C1 segment of cervical spinal cord (tissue), 14 donors: ENCODE data around the gene LMO1.

ENCODE experiments used
- DNase-seq, 14 donors: peaks; one replicate each; lab custom pipeline; 2025; lab: John Stamatoyannopoulos, UW

Gene LMO1

DNA sequence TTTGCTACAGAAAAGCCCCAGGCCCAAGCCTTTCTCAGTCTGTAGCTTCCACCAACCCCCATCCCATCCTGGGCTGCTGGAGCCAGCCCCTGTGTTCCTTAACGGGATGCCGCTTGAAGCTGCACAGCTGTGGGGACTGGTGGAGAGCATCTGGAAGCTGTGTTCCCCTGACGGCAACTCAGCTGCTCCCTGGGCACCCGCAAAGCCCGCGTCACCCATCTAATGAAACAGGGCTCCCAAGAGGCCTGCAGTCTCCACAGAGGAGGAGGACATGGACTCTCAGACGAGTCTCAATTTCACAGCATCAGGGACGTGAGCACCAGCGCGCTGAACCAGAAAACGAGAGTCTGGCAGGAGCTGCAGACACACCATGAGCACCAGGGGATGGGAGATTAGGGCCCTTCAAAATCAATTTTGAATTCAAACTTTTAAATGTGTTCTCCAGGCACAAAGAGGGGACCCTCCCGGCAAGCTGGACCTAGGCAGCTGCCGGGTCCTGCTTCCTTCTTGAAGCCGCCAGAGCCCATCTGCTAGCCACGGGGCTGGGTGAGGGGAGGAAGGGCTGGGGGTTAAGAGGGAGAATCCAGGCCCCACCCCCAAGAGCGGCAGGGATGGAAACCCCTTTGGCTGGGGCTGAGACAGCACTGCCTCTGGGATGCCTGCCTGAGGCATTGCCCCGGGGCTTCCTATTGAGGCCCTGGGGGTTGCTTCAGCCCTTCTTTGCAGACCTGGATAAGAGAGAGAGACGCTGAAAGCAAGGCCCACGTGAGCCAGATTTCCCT, 21.0 kb downstream of the LMO1 start:
- no peak for DNase-seq

GRCh38 chr11:8242118-8242475, 21.6 kb downstream of the LMO1 start:
- DNase-seq: no peak

- DNase-seq: no peak
These were observed 22.1 kb downstream of the LMO1 start for GRCh38 chr11:8241373-8242117.

- no peak for DNase-seq
These were observed 24.0 kb downstream of the LMO1 start for GRCh38 chr11:8239536-8240228.

- no peak for DNase-seq
These were observed 24.6 kb downstream of the LMO1 start for GRCh38 chr11:8239040-8239439.

- no peak for DNase-seq
These were observed 26.2 kb downstream of the LMO1 start for GRCh38 chr11:8237453-8237852.

GRCh38 chr11:8235925-8236324, 27.8 kb downstream of the LMO1 start:
- no peak for DNase-seq

- DNase-seq: no peak
These were observed 28.8 kb downstream of the LMO1 start for GRCh38 chr11:8234910-8235309.

GRCh38 chr11:8234425-8234821, 29.3 kb downstream of the LMO1 start:
- peak in 4 of 14 donors; percentile 5 to 38 (median 12) for DNase-seq

DNA sequence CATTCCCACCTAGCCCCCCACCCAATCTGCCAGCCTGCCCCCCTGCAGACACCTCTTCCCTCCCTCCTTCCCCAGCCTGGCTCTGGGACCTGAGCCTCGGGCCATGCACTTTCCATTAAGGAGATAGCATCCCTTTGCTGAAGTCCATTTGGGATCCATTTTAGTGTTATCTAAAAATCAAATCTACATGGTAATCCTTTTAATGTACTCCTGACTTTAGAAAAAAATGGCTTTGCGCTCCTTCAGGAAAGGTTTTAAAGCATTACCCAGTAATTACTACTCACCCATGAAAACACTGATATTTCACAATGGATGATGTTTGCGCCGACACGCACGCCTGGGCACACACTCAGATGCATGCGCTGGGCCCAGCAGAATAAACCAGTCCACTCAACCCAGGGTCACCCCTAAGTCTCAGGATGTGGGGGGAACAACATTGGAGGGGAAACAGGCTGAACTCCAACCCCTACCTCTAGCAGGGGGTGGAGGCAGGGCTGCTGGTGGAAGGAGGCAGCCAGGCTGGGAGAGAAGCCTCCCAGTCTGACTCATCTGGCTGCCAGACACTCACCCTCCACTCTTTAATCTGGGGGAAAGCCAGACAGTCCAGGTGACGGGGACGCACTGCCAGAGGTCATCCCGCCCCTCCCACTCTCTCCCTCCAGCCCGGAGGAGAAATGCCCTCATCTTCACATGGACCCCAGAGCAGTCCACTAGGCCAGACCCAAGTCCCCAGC, 29.8 kb downstream of the LMO1 start:
- peak in 1 of 14 donors; percentile 33 for DNase-seq

GRCh38 chr11:8232849-8233606, 30.6 kb downstream of the LMO1 start:
- no peak for DNase-seq

GRCh38 chr11:8232414-8232813, 31.3 kb downstream of the LMO1 start:
- no peak for DNase-seq

DNA sequence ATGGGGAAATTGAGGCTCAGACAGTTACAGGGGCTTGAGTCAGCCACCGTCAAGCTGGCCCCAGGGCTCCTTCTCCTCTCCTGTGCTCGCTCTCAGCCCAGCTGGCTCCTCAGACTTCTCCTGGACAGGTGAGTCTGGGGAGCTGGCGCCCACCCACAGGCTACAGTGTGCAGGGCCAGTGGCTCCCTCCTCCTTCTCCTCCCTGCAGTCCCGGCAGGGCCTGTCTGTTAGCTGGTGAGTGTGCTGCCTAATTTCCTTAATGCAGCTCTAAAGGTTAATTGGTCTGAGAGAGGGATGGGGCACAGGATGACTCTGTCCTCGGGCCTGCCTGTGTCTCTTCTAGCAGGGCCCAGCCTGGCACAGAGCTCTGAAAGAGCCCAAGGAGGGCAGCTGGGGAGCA, 31.7 kb downstream of the LMO1 start:
- no peak for DNase-seq

DNA sequence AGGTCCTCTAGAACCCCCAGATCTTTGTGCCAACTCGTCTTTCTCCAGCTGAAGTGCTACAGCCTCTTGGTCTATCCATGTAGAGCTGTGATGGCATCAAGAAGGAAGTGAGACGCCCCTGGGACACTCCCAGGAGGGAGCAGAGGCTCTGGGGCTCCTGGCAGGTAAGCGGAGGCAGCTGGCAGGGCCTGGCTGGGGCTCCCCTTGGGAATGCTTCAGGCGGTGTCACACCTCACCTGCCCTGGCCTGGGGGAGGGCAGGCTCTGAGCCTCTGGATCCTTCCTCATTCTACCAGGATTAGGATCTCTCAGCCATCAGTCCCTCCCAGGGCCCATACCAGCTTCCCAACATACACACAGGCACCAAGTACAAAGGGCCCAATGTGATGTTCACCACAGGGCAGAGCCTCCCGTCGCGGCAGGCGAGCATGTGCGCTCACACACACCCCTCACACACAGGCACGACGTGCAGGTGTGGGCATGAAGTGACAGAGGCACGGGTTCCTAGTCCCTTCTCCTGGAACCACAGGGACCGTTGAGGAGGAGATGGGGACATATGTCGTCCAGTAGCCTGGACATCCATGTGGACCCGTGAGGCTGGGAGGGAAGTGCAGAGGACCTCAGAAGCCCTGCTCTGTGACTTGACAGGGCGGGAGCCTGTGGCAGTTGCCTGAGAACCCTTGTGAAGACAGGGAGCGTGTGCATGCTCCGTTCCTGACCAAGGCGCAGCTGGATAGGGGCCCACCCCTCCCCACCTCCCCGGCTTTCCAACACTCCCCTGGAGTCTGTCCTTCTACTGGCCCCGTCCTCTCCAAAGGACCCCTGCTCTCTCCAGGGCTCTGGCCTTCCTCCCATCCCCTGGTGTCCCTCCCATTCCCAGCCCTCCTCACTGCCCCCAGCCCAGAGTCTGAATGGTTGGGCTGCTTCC, 32.5 kb downstream of the LMO1 start:
- no peak for DNase-seq

- DNase-seq: no peak
These were observed 33.4 kb downstream of the LMO1 start for GRCh38 chr11:8230178-8230859.

GRCh38 chr11:8229299-8230177, 34.1 kb downstream of the LMO1 start:
- peak in 1 of 14 donors; percentile 3 for DNase-seq

DNA sequence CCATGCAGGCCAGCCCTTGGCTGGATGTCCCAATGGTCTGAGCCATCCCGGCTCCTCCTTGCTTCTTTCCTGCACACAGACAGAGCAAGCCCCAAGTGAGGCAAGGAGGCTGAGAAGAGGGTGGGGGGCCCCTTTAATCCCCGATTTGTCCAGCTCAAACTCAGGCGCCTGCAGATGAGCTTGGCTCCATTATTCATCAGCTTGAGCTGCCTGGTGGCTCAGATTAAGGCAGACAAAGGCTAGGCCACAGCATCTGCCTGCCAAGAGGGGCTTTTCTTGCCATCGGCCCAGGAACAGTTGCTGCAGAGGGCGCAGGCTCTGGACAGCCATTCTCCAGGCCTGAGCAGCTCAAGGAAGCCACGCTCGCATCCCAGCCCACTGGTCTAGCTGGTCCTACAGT, 35.4 kb downstream of the LMO1 start:
- no peak for DNase-seq
